Fibroblast of the conjunctiva (primary cell): ENCODE data around the gene SPDYE4.

Experiments used
- DNase-seq: peaks from one replicate; pipeline ENCODE4 v3.0.0-alpha.2; 2010; ENCODE audit warnings: low read depth

Gene SPDYE4

DNA sequence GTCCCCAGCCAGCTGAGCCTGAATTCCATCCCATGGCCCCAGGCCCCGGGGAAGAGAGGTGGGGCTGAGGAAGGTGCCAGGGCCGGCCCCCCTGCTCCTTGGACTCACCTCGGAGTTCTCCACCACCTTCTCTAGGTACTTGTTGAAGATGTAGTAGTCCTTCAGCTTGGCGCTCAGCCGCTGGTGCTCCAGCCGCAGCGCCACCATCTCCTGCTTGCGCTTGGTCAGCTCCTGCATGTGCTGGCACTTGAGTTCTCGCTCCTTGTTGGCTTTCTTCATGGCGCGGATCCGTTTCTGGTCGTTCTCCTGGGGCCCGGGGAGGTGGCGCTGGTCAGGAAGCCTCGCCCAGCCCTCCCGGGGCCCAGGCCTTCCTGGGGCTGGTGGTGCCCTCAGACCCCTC, 17.0 kb downstream of the SPDYE4 start:
- no peak for DNase-seq

DNA sequence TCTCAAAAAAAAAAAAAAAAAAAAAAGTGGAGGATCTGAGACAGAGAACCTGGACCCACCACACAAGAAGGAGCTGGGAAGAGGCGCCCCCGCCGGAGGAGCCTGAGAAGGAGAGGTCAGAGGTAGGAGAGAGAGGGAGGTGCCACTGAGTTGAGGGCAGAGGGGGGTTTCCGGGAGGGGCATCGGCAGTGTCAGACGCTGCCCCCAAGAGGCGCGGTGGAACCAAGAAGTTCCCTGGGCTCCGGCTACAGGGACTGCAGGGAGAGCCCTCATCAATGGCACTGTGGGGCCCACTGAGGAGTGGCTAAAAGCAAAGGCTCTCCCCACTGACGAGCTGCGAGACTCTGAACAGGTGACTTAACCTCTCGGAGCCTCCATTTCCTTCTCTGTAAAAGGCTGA, 17.9 kb downstream of the SPDYE4 start:
- no peak for DNase-seq

DNA sequence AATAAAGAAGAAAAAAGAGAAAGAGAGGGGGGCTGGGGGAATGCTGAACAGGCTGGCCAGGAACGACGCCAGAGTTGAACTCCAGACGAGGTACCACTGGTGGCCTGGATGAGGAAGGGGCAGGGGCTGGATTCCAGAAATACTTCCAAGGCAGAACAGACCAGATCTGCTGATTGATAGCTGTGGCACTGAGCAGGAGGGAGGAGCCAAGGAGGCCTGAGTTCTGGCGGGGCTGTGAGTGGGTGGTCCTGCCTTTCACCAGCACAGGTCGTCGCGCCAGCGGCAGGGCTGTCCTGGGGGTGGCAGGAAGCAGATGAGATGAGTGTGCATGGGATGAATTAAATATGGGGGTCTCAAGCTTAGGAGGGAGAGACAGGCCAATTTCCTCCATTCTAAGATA, 19.2 kb downstream of the SPDYE4 start:
- DNase-seq: no peak

DNA sequence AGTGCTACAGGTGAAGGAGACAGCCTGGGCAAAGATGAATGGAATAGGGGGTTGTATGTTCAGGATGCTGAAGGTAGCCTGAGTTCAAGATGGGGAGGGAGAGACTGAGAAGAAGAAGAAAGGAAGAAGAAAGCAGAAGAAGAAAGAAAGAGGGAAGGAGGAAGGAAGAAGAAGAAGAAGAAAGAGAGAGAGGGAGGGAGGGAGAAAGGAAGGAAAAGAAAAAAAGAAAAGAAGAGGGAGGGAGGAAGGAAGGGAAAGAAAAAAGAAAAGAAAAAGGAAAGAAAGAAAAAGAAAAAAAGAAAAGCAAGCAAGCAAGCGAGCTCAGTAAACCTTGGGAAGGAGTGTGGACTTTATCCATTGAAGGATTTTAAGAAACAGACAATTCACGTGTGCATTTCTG, 21.6 kb downstream of the SPDYE4 start:
- no peak for DNase-seq

DNA sequence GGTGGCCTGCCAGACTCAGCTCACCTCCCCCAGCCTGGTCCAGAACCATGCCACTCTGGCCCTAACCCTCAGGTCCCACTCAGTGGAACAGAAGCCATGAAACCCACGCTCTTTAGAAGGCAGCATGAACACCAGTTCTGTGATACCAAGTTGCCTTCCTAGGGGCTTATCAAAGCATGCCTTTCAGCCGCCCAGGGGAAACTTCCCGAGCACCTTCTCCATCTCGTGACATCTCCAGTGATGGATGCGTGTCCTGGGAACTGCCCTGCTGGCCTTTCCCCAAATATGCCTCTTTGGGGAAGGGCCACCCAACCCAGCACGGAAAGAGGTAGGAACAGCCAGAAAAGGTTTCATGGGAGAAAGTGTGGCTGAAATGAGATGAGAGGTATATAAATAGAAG, 22.0 kb downstream of the SPDYE4 start:
- DNase-seq: no peak

DNA sequence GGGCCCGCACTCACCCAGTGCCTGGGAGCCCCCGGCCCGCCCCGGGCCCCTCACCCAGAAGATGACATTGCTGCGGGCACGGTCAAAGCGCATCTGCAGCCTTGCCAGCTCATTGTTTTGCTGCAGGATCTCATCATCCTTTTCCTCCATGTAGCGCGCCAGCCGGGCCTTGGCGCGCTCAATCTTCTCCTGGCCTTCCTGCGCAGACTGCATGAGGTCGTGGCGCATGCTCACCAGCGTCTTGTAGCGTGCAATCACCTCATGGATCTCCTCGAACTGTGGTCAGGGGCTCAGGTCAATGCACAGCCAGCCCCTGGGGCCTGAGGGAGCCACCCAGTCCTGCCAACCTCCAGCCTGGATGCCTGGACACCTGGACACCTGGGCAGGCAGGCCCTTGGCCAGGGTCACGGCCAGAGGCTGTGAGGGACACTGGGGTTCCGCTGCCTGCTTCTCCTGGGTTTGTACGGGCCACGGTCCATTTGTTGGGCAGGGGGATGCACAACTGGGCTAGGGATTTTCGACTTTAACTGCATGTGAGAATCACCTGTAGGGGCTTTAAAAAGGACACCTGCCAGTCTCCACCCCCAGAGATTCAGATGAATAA, 22.9 kb downstream of the SPDYE4 start:
- no peak for DNase-seq

DNA sequence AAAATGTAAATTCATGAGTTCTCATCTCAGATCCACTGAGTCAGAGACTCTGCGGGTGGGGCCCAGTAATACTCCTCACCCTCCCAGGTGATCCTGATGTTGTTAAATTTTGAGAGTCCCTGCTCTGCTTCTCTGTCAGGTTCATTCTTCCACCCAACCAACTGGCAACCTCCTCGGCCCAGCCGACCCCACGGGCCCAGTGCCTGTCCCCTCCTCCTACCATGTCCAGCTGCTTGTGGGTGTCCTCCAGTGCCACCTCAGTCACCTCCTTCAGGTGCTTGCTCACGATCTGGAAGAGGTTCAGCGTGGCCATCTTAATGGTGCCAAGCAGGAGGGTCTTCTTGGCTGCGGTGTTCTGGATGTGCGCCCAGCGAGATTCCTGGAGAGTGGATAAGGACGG, 23.5 kb downstream of the SPDYE4 start:
- DNase-seq: no peak

DNA sequence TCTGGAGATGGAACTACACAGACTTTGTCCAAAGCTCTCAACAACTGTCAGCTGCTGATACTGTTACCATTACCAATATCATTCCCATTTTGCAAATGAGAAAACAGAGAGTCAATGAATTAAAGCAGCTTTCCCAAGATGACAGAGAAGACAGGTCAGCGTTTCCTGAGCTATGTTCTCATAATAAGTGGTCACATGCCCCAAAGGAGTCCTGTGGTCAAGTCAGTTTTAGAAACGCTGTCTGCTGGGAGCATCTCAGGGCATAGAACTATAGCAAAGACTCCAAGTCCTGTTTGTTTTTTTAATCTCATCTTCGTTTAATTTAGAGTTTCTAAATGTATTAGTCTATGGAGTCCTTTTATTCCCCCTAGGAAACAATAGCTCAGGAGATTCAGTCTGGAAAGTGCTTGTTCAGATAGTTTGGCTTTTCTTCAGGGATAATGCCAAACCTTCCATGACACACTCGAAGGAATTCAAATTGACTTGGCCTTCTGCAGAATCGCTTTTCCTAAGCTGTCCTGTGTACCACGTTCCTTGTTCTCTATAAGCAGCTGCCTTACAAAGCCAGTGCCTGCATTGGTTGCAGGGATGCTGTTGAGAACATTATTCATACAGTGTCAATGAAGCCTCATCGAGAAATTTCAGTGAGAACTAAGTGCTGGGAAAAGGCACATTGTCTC, 25.8 kb downstream of the SPDYE4 start:
- no peak for DNase-seq

DNA sequence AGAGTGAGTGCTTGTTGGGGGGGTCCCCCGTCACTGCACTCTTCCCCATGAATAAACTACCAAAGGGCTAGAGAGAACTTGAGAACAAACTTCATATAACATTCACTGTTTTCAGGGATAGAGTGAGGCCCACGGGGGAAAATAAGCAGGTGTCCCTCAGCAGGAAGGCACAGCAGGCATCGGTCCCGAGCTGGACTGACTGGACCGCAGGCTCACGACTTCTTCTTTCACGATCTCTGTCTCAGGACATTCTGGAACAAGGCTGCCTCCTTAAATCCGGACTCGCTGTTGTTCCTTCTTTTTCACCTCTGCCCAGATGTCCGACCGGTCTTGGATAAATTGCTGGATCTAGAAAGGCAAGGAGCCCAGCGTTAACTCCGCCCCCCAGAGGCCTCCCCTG, 28.5 kb downstream of the SPDYE4 start:
- no peak for DNase-seq

DNA sequence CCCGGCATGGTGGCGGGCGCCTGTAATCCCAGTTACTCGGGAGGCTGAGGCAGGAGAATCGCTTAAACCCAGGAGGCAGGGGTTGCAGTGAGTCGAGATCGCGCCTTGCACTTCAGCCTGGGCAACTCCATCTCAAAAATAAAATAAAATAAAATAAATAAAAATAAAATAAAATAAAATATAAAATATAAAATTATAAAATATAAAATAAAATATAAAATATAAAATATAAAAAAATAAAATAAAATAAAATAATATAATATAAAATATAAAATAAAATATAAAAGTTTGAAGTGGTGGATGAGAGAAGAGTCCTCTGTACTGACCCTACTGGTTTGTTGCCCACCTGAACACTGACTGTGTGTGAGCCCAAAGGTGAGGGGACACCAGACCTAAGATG, 28.9 kb downstream of the SPDYE4 start:
- no peak for DNase-seq

DNA sequence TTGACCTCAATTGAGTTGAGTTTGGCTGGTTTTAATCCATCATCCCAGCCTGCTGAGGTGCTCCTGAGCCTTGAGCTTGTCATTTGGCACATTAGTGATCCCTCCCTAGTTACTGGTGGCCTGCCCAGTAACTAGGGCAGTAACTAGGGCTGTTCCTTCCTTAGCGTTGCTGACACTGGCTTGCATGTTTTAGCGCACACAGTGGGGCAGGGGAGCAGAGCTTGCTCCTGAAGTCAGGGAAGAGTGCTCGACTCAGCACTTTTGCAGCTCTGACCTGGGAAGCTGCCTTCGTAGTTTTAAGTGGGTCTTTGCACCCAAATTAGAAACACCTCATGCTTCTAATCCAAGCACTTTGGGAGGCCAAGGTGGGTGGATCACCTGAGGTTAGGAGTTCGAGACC, 29.4 kb downstream of the SPDYE4 start:
- DNase-seq: no peak

DNA sequence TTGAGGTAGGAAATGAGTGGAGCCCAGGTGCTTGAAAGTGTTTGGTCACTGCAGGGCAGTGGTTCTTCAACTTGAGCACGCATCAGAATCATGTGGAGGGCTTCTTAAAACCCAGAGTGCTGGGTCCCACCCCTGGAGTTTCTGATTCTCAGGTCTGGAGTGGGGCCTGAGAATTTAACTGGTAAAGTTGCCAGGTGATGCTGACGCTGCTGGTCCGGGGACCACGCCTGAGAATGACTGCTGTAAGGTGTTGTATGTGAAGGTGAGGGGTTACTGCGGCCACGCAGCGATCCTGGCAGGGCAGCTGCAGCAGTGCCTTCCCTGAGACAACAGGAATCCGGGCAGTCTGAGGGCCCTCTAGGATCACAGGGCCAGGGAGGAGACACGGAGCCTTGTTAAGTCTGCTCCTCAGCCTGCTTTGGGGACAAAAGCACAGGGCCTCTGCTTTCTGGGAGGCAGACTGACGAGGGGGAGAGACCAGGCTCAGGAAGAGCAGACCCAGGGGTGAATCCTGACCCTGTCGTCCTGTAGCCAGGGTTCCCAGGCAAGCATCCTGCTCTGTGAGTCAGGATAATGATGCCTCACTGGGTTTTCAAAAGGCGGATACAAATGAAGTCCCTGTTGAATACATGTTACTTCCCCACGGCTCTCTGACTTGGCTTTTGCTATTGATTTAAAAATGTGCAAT, 30.0 kb downstream of the SPDYE4 start:
- no peak for DNase-seq

DNA sequence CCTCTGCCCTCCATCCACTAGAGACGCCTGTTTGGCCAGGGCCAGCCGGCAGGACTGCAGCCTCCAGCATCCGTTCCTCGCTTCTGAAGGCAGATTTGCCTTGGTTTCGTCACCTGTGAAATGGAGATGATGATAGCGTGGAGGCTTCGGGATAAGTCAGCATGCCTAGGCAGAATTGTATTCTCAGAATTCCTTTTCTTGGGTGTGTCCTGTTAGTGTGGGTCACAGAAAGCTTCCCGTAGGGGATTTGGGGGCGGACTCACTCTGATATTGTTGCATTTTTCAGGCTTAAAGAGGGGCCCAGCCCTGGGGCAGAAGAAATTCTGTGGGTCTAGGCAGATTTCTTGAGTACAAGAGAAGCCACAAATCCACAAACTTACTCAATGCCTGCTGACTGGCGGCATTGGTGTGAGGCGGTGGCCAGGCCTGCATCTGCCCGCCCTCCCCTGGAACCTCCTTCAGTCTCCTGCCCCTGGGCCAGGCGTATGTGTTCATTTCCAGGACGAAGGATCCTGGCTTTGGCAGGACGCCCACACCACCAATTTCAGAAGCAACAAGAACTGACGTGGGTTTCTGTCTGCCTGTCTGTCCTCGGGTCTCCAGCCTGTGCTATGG, 31.3 kb downstream of the SPDYE4 start:
- peak; percentile 30 for DNase-seq

DNA sequence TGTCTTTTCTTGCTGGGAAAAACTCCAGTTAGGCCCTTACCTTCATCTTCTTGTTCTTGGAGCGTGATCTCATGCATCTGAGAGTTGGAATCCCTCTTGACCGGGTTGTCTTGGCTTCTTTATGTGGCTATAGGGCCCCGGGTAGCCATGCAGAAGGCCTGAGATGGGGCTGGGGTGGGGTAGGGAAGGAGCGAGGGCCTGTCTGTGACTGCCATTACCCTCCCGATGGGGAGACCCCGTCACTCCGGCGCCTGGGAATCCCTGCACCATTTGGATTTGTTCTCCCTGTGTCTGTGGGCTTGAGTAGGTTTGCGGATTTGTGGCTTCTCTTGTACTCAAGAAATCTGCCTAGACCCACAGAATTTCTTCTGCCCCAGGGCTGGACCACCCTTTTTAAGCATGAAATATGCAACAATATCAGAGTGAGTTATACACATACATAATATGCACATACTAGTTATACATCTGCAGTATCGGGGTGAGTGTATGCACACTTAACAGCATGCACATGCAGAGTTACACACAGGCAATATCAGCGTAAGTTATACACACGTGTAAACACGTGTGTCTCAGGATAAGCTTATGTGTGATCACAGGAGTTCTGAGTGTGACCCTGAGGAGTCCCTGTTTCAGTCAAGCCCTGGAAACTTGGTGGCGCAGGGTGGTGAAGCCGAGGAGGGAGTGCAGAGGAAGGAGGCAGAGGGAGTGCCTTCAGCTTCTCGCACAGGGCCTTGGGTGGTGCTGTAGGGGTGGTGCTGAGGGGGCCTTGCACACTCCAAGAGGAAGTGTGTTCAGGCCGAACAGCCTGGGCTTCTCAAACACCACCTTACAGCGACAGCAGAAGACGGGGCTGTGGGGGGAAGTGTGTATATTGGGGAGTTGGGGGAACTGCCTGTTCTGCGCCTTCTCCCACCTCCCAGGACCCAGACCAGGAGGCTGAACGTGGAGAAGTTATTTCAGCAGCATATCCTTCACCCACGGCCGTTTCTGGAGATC, 32.2 kb downstream of the SPDYE4 start:
- DNase-seq: no peak

DNA sequence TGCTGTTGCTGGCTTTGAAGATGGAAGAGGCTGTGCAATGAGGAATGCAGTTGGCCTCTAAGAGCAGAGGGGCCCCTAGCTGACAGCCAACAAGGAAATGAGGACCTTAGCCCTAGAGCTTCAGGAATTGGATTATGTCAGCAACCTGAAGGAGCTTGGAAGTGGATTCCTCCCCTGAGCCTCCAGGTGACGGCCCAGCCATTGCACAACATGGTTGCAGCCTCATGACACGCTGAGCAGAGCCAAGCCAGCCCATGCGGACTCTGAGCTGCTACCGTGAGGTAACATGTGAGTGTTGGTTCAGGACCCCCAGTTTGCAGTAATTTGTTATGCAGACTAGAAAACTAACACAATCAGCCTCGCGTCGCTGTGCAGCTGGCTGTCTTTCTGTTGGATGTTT, 33.9 kb downstream of the SPDYE4 start:
- no peak for DNase-seq

DNA sequence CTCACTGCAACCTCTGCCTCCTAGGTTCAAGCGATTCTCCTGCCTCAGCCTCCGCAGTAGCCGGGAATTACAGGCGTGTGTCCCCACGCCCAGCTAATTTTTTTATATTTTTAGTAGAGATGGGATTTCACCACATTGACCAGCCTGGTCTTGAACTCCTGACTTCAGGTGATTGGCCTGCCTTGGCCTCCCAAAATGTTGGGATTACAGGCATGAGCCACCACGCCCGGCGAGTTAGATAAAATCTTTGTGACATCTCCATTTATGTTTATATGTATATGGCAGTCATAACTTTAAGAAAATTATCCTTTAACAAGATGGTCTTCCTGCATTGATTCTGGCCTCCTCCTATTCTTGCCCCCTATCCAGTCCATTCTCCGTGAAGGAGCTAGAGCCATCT, 37.8 kb downstream of the SPDYE4 start:
- DNase-seq: no peak

DNA sequence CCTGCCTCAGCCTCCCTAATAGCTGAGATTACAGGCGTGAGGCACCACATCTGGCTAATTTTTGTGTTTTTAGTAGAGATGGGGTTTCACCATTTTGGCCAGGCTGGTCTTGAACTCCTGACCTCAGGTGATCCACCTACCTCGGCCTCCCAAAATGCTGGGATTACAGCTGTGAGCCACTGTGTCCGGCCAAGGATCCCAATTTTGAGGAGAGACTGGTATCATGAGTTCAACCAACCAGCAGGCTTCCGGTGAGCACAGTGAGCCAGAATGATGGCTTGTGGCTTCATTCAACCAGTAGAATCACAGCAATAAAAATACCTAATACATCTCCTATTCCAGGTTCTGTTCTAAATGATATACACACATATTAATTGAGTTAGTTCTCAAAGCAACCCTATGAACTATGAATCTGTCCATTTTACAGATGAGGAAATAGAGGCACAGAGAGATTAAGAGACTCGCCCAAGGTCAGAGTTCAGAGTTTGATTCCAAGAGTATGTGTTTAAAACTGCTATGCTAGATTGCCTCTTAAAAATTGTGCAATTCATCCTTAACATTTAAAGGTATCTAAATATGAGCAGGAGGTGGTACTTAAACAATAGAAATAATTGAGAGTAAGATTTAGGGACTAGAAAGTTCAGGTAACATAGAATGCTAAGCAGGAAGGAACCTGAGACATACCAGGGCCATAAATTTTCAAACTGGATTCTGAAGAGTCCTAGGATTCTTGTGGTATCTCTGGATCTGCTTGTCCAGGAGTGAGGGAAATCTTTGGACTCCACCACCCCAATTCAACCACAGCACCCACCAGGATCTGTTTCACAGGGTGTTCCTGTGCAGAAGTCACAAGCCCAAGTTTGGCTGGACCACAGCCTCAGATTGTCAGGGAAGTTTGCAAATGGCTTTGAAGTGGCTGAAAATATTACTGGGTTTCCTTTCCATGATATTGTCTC, 38.8 kb downstream of the SPDYE4 start:
- no peak for DNase-seq

DNA sequence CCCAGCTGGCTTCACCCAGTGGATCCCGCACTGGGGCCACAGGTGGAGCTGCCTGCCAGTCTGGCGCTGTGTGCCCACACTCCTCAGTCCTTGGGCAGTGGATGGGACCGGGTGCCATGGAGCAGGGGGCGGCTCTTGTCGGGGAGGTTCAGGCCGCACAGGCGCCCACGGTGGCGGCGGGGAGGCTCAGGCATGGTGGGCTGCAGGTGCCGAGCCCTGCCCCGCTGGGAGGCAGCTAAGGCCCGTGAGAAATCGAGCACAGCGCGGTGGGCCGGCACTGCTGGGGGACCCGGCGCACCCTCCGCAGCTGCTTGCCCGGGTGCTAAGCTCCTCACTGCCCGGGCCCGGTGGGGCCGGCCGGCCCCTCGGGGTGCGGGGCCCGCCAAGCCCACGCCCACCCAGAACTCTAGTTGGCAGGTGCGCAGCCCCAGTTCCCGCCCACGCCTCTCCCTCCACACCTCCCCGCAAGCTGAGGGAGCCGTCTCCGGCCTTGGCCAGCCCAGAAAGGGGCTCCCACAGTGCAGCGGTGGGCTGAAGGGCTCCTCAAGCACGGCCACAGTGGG, 40.3 kb downstream of the SPDYE4 start:
- DNase-seq: no peak

DNA sequence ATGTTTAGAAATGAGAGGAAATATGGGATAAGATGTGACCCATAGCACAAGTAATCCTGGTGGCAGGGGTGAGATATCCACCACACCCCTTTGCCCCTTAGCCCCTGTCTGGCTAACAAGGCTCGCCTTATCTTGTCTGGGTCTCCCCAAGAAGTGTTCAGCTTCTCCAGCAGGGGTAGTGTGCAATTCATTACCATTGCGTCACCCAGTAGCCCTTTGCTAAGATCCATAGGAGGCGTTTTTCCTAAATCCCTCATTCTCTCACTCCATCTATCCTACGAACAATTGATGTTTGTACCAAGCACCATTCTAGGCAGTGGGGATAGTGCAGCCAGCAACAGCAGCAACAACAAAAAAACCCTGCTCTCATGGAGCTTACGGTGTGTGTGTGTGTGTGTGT, 44.5 kb downstream of the SPDYE4 start:
- DNase-seq: no peak

DNA sequence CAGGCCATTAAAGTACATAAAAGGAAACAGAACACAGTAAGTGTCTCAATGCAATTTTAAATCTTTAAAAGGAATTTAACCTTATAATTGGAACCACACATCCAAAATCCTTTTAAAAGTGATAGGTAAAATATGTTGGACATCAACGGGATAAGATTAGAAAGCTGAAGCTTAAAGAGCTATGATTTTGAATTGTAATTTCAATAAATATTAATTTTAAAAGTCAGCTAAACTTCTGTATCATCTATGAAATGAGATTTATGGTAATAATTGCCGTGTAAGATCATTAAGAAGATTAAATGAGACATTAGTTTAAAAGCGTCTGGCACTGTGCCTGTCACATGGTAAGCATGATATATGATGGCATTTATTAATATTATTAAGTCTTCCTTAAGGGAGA, 45.0 kb downstream of the SPDYE4 start:
- DNase-seq: no peak

DNA sequence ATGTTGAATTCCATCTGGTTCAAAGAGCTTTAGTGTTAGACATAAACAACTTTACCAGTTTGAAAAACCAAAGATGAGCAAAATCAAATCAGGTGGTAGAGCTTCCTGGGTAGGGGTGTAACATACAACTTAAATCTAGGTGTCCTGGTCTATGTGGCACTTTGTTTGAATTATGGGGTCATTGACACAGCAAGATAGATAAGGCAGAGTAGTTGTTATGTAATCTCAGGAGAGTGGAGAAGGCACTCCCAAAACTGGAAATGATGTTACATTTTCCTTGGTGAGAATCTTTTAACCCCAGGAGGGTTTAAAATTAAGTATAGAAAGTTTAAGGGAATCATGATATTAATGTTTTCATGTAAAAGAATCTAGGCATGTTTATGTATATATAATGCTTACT, 45.6 kb downstream of the SPDYE4 start:
- no peak for DNase-seq
